Naive B cell (primary cell): ENCODE data around the gene ANO9. TPM values are rescaled to one million over a fixed set of nuclear protein-coding genes. Genes with fewer than 3 reads are reported as not detected.
"Not testable (repeated sequence)": the region's sequence is repeated elsewhere in the genome, so short reads cannot be mapped to it uniquely, and the experiment has no call there.

ENCODE experiments used
- ATAC-seq, 2 donors: fragments of 150-1000 bp; cut with Tn5 transposase; 2 replicates each; pipeline ENCODE4 v1.10.0; 2021; ENCODE audit warnings: low read depth in 2 of 2, mild to moderate bottlenecking in 2 of 2, moderate library complexity in 2 of 2
- DNase-seq: peaks from one replicate; pipeline ENCODE4 v3.0.0; 2022
- H3K27ac Mint-ChIP-seq, 6 donors: one replicate each; pipeline ENCODE4 v1.8.0; 2020 to 2022; ENCODE audit warnings: mild to moderate bottlenecking in 6 of 6, mixed read lengths in 6 of 6, moderate library complexity in 5 of 6, inconsistent platforms in 2 of 6
- H3K27me3 Mint-ChIP-seq, 3 donors: one replicate each; pipeline ENCODE4 v1.8.0; 2021 to 2022; ENCODE audit warnings: mixed read lengths in 3 of 3, mild to moderate bottlenecking in 1 of 3
- H3K36me3 Mint-ChIP-seq, 2 donors: one replicate each; pipeline ENCODE4 v1.8.0; 2020 to 2022; ENCODE audit warnings: mixed read lengths in 2 of 2, inconsistent platforms in 1 of 2, mild to moderate bottlenecking in 1 of 2
- H3K4me1 Mint-ChIP-seq, 3 donors: one replicate each; pipeline ENCODE4 v1.8.0; 2020 to 2022; ENCODE audit warnings: mixed read lengths in 3 of 3, inconsistent platforms in 1 of 3, mild to moderate bottlenecking in 1 of 3, moderate library complexity in 1 of 3
- H3K4me3 Mint-ChIP-seq, 8 donors: one replicate each; pipeline ENCODE4 v1.8.0; 2020 to 2022; ENCODE audit warnings: mild to moderate bottlenecking in 8 of 8, mixed read lengths in 8 of 8, moderate library complexity in 8 of 8, inconsistent platforms in 2 of 8
- H3K9me3 Mint-ChIP-seq, 7 donors: one replicate each; pipeline ENCODE4 v1.8.0; 2020 to 2022; ENCODE audit warnings: mixed read lengths in 7 of 7, mild to moderate bottlenecking in 5 of 7, inconsistent platforms in 2 of 7, moderate library complexity in 1 of 7
- polyA plus RNA-seq, 6 donors: library from polyadenylated mRNA; unstranded; fragments of 300-500 nt; fragmentation: Illumina TruSeq; gene quantifications; one replicate each; pipeline ENCODE4 v1.2.3, GENCODE V29; 2021; ENCODE audit warnings: low read depth in 6 of 6

The ANO9 gene
- polyA plus RNA-seq, 6 donors from 2014 or later = 1.9 to 4.5 (median 3.4) TPM; not detected in 1

DNA sequence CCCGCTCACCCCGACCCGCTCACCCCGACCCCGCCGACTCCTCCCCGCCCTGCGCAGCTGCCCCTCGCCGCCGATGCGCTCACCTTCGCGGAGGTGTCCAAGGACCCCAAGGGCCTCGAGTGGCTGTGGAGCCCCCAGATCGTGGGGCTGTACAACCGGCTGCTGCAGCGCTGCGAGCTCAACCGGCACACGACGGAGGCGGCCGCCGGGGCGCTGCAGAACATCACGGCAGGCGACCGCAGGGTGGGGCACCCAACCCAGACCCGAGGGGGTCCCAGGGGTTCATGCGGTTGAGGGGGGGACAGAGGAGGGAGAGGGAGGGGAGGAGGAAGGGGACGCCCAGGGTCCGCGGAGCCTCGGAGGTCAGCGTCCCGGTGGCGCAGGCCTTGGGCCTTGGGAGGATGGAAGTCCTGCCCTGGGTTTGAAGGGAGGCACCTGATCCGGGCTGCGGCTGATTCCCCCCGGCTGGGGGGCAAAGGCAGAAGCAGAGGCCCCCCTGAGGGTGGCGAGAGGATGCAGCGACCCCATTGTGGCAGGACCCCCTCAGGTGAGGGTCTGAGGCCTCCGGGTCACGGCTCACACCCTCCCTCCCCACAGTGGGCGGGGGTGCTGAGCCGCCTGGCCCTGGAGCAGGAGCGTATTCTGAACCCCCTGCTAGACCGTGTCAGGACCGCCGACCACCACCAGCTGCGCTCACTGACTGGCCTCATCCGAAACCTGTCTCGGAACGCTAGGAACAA is 38.6 kb downstream of the ANO9 start:
- Mint-ChIP-seq H3K27ac (peak overlapping the region in 1 of 6 donors; percentile 63), H3K9me3 (no peaks in the 10 kb centered on the region), H3K27me3 (peaks cover 0 to 31% (median 11%) of the 10 kb centered on the region in 3 donors), H3K36me3 (no peaks in the 10 kb centered on the region), H3K4me1 (peaks cover 6 to 15% (median 10%) of the 10 kb centered on the region in 3 donors), H3K4me3 (no peak overlapping the region)
- DNase-seq (no peak), ATAC-seq (no peak)

DNA sequence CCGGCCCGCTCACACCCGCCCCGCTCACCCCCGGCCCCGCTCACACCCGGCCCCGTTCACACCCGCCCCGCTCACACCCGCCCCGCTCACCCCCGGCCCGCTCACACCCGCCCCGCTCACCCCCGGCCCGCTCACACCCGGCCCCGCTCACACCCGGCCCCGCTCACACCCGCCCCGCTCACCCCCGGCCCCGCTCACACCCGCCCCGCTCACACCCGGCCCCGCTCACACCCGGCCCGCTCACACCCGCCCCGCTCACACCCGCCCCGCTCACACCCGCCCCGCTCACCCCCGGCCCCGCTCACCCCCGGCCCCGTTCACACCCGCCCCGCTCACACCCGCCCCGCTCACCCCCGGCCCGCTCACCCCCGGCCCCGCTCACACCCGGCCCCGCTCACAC is 40.6 kb downstream of the ANO9 start:
- not testable (repeated sequence) for H3K9me3 Mint-ChIP-seq, ATAC-seq, H3K4me3 Mint-ChIP-seq, DNase-seq, H3K36me3 Mint-ChIP-seq, H3K27ac Mint-ChIP-seq
- Mint-ChIP-seq H3K27me3 (peaks cover 0 to 31% (median 11%) of the 10 kb centered on the region in 3 donors), H3K4me1 (peaks cover 6 to 19% (median 16%) of the 10 kb centered on the region in 3 donors)

DNA sequence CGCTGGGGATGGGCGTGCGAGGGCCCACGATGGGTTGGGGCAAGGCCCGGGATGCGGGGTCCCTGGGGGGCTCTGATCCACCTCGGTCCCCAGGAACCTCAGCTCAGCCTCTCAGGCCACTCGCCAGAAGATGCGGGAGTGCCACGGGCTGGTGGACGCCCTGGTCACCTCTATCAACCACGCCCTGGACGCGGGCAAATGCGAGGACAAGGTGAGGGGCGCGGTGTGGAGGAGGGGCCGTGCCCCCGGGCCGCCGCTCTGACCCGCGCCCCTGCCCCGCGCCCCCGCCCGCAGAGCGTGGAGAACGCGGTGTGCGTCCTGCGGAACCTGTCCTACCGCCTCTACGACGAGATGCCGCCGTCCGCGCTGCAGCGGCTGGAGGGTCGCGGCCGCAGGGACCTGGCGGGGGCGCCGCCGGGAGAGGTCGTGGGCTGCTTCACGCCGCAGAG is 41.5 kb downstream of the ANO9 start:
- H3K4me3 Mint-ChIP-seq = no peak overlapping the region
- ATAC-seq (no peak), DNase-seq (no peak)
- no peaks in the 10 kb centered on the region for H3K36me3 Mint-ChIP-seq
- peaks cover 2 to 17% (median 15%) of the 10 kb centered on the region in 3 donors for H3K4me1 Mint-ChIP-seq
- no peak overlapping the region for H3K27ac Mint-ChIP-seq
- peaks cover 0 to 28% (median 11%) of the 10 kb centered on the region in 3 donors for H3K27me3 Mint-ChIP-seq
- peaks cover 0 to 1% (median 0%) of the 10 kb centered on the region in 7 donors for H3K9me3 Mint-ChIP-seq

- DNase-seq (no peak), ATAC-seq (no peak)
- H3K4me3 Mint-ChIP-seq = no peak overlapping the region
- peaks cover 0 to 1% (median 0%) of the 10 kb centered on the region in 7 donors for H3K9me3 Mint-ChIP-seq
- peak overlapping the region in 1 of 6 donors; percentile 41 for H3K27ac Mint-ChIP-seq
- peaks cover 0 to 15% (median 14%) of the 10 kb centered on the region in 3 donors for H3K4me1 Mint-ChIP-seq
- H3K27me3 Mint-ChIP-seq = peaks cover 0 to 23% (median 11%) of the 10 kb centered on the region in 3 donors
- no peaks in the 10 kb centered on the region for H3K36me3 Mint-ChIP-seq
Measured at GRCh38 chr11:399731-400211, 42.0 kb downstream of the ANO9 start.

DNA sequence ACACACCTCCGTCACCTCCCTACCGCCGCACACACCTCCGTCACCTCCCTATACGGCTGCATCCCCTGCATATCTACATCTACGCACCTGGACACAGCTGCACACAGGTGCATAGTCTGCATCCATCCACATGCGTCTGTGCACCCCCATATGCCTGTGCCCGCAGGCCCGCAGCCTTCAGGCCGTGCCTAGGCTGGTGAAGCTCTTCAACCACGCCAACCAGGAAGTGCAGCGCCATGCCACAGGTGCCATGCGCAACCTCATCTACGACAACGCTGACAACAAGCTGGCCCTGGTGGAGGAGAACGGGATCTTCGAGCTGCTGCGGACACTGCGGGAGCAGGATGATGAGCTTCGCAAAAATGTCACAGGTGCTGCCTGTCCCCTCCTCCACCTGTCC is 43.0 kb downstream of the ANO9 start:
- DNase-seq = no peak
- Mint-ChIP-seq H3K4me3 (peak overlapping the region in 1 of 8 donors; percentile 50), H3K9me3 (peaks cover 0 to 1% (median 0%) of the 10 kb centered on the region in 7 donors), H3K36me3 (no peaks in the 10 kb centered on the region), H3K4me1 (peaks cover 0 to 14% (median 12%) of the 10 kb centered on the region in 3 donors), H3K27me3 (peaks cover 0 to 14% (median 11%) of the 10 kb centered on the region in 3 donors), H3K27ac (no peak overlapping the region)
- no peak for ATAC-seq

DNA sequence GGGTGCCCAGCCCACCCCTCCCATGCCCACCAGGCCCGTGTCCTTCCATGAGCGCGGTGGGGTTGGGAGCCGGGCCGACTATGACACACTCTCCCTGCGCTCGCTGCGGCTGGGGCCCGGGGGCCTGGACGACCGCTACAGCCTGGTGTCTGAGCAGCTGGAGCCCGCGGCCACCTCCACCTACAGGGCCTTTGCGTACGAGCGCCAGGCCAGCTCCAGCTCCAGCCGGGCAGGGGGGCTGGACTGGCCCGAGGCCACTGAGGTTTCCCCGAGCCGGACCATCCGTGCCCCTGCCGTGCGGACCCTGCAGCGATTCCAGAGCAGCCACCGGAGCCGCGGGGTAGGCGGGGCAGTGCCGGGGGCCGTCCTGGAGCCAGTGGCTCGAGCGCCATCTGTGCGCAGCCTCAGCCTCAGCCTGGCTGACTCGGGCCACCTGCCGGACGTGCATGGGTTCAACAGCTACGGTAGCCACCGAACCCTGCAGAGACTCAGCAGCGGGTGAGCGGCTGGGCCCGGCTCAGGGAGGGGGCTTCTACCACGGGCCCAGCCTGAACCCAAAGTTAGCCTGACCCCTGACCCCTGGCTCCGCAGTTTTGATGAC is 44.8 kb downstream of the ANO9 start:
- peak overlapping the region in 1 of 6 donors; percentile 29 for H3K27ac Mint-ChIP-seq
- peak overlapping the region in 6 of 8 donors; percentile 29 to 73 (median 62) for H3K4me3 Mint-ChIP-seq
- H3K9me3 Mint-ChIP-seq = peaks cover 0 to 1% (median 0%) of the 10 kb centered on the region in 7 donors
- no peaks in the 10 kb centered on the region for H3K36me3 Mint-ChIP-seq
- DNase-seq (peak; percentile 61), ATAC-seq (peak; percentile 86 to 92)
- H3K4me1 Mint-ChIP-seq = peaks cover 0 to 14% (median 12%) of the 10 kb centered on the region in 3 donors
- H3K27me3 Mint-ChIP-seq = peaks cover 0 to 11% (median 11%) of the 10 kb centered on the region in 3 donors

DNA sequence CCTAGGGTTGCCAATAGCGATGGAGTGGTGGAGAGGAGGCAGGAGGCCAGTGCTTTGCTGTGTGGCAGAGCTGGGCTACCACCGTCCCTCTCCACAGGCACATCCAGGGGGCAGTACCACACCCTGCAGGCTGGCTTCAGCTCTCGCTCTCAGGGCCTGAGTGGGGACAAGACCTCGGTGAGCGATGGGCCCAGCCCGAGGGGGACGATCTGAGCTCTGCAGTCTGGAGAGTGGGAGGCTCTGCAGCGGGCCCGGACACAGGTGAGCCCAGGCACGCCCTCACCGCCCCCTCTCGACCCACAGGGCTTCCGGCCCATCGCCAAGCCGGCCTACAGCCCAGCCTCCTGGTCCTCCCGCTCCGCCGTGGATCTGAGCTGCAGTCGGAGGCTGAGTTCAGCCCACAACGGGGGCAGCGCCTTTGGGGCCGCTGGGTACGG is 45.3 kb downstream of the ANO9 start:
- Mint-ChIP-seq H3K27ac (peak overlapping the region in 3 of 6 donors; percentile 24 to 29 (median 28)), H3K36me3 (no peaks in the 10 kb centered on the region), H3K27me3 (peaks cover 0 to 11% (median 11%) of the 10 kb centered on the region in 3 donors), H3K9me3 (peaks cover 0 to 1% (median 0%) of the 10 kb centered on the region in 7 donors), H3K4me1 (peaks cover 0 to 14% (median 12%) of the 10 kb centered on the region in 3 donors), H3K4me3 (peak overlapping the region in 5 of 8 donors; percentile 24 to 67 (median 63))
- DNase-seq = no peak
- ATAC-seq = peak; percentile 55 to 57

DNA sequence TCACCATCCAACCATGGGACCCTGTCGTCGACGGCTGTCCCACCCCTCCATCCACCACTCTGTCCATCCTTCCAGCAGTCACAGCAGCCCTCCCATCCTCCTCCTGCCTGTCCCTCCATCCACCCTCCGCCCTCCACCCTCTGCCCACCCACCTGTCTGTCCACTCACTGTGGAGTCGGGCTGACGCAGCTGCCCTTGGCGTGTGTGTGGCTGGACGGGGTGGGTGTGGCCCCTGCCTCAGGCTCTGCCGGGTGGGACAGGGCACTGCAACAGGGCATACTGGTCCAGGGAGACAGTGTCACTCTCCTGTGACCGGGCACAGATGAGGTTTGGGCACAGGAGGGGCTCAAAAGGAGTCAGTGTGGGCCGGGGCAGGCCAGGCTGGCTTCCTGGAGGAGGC is 45.9 kb downstream of the ANO9 start:
- H3K27ac Mint-ChIP-seq = peak overlapping the region in 2 of 6 donors; percentile 61 to 63
- H3K4me3 Mint-ChIP-seq = peak overlapping the region in 5 of 8 donors; percentile 22 to 70 (median 63)
- H3K9me3 Mint-ChIP-seq = peaks cover 0 to 1% (median 0%) of the 10 kb centered on the region in 7 donors
- no peak for ATAC-seq
- no peaks in the 10 kb centered on the region for H3K36me3 Mint-ChIP-seq
- peaks cover 0 to 11% (median 11%) of the 10 kb centered on the region in 3 donors for H3K27me3 Mint-ChIP-seq
- H3K4me1 Mint-ChIP-seq = peaks cover 0 to 14% (median 12%) of the 10 kb centered on the region in 3 donors
- no peak for DNase-seq

DNA sequence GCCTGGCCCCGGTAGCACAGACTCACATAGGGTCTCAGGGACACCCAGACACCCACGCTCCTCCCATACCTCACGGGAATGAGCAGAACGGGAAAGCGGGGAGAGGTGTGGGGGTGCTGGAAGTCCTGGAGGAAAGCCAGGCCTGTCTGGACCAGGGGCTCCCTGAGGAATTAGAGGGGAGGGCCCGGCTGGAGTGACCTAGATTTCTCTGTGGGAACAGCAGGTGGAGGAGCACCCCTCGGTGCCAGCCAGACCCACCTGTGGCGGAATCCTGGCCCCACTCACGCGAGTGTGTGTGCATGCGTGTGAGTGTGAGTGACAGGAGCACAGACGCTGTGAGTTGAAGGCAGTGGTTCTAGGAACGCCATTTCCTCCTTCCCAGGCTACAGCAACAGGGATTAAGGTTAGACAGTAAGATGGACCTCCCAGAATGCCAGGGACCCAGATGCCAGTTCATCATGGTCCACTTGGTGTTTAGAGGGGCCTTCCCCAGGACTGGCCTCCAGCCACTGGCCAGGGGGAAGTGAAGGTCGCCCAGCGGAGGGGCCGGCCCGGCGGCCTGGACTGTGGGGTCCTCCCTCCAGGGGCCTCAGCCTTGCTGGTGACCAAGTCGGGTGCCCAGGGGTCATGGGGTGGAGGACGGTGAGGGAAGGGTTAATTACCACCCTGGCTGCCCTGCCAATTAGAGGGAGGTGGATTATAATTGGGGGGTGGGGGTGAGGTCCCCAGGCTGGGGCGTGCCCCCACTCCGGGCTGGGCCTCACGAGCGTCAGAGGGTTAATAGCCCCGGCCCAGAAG is 46.8 kb downstream of the ANO9 start:
- Mint-ChIP-seq H3K36me3 (no peaks in the 10 kb centered on the region), H3K4me1 (peaks cover 0 to 14% (median 12%) of the 10 kb centered on the region in 3 donors), H3K27me3 (peaks cover 0 to 11% (median 11%) of the 10 kb centered on the region in 3 donors), H3K9me3 (peaks cover 0 to 3% (median 0%) of the 10 kb centered on the region in 7 donors), H3K4me3 (no peak overlapping the region), H3K27ac (peak overlapping the region in 1 of 6 donors; percentile 85)
- DNase-seq (no peak), ATAC-seq (no peak)

DNA sequence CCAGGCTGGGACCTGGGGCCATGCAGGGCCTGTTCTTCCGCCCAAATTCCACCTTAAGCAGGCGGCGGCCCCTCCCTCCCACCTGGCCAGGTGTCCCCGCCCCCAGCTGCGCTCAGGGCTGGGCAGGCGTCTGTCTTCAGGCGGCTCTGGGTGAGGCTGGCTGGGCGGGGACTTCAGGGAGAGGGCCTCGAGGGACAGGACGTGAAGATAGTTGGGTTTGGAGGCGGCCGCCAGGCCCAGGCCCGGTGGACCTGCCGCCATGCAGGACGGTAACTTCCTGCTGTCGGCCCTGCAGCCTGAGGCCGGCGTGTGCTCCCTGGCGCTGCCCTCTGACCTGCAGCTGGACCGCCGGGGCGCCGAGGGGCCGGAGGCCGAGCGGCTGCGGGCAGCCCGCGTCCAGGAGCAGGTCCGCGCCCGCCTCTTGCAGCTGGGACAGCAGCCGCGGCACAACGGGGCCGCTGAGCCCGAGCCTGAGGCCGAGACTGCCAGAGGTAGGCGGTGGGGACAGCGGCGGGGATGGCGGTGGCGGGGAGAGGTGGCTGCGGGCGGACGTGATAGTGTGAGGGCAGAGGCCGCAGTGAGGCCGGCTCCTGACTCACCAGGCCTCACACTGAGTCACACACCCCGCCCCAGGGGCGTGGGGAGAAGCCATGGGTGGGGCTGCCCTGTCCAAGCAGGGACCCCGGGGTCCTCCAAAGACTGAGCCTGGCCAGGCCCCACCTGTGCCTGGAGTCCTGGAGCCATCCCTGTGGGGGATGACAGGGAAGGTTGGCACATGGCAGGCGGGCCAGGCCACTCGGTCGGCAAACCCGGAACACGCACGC is 47.6 kb downstream of the ANO9 start, which contains the start of gene PKP3:
Gene PKP3 (plus strand): TSS at position 176 of the 824 bp plus-strand sequence. CDS start 84 bp downstream, at position 260.
- no peaks in the 10 kb centered on the region for H3K36me3 Mint-ChIP-seq
- DNase-seq = no peak
- peaks cover 0 to 9% (median 8%) of the 10 kb centered on the region in 3 donors for H3K4me1 Mint-ChIP-seq
- peak within 1 kb of the TSS in 1 of 6 donors; percentile 85 for H3K27ac Mint-ChIP-seq
- no peak for ATAC-seq
- no peak within 1 kb of the TSS for H3K4me3 Mint-ChIP-seq
- H3K27me3 Mint-ChIP-seq = peaks cover 0 to 5% (median 4%) of the 10 kb centered on the region in 3 donors
- peaks cover 0 to 4% (median 0%) of the 10 kb centered on the region in 7 donors for H3K9me3 Mint-ChIP-seq

GRCh38 chr11:393219-394033 is 48.4 kb downstream of the ANO9 start:
- peaks cover 0 to 4% (median 0%) of the 10 kb centered on the region in 7 donors for H3K9me3 Mint-ChIP-seq
- H3K4me3 Mint-ChIP-seq = no peak overlapping the region
- no peaks in the 10 kb centered on the region for H3K27me3 Mint-ChIP-seq
- H3K36me3 Mint-ChIP-seq = no peaks in the 10 kb centered on the region
- DNase-seq = no peak
- peaks cover 0 to 6% (median 4%) of the 10 kb centered on the region in 3 donors for H3K4me1 Mint-ChIP-seq
- no peak for ATAC-seq
- no peak overlapping the region for H3K27ac Mint-ChIP-seq
